HG03575 (cell line): ENCODE data around the gene PSMB7.

Source experiments
- ATAC-seq: cut with Tn5 transposase; IDR thresholded peaks from one replicate; pipeline ENCODE4 v1.9.1; 2021; ENCODE audit not compliant: unreplicated experiment, insufficient number of reproducible peaks, low FRiP score; ENCODE audit errors: extremely low read depth

The PSMB7 gene

DNA sequence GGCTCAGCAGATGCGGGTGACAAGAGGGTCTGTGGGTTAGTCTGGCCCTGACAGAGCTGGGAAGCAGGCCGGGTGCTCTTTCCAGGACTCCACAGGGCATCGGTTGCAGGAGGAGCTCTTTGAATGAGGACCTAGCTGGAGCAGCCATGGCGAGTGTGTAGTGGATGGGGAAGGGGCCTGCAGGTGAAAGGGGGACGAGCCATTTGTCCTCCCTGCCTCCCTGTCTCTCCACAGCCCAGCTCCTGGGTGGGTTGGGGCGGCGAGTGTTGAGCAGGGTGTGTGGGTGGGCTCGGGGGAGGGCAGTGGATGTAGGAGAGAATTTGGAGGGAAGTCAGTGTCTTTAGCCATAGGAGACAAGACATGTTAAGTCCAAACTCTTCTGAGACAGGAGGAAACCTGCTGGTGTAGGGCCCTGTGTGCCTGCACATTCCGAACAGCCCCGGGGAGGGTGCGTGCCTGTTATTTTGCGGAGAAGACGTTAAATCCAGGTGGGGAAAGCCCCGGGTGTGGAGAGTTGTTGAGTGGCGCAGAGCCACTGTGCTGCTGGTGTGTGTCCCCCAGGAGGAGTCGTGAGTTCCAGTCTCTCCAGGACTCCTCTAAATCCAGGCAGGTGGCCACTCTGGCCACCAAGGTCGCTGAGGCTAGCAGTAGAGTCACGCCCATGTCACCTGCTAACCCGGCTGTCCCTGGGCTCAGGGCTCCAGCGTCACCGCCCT, 73.6 kb downstream of the PSMB7 start:
- ATAC-seq, result no peak

GRCh38 chr9:124340219-124341069, 74.8 kb downstream of the PSMB7 start:
- no peak for ATAC-seq

GRCh38 chr9:124339603-124340146, 75.6 kb downstream of the PSMB7 start:
- ATAC-seq, result no peak

GRCh38 chr9:124337562-124337961, 77.7 kb downstream of the PSMB7 start:
- ATAC-seq, result no peak

GRCh38 chr9:124335320-124335707, 79.9 kb downstream of the PSMB7 start:
- ATAC-seq, result no peak

DNA sequence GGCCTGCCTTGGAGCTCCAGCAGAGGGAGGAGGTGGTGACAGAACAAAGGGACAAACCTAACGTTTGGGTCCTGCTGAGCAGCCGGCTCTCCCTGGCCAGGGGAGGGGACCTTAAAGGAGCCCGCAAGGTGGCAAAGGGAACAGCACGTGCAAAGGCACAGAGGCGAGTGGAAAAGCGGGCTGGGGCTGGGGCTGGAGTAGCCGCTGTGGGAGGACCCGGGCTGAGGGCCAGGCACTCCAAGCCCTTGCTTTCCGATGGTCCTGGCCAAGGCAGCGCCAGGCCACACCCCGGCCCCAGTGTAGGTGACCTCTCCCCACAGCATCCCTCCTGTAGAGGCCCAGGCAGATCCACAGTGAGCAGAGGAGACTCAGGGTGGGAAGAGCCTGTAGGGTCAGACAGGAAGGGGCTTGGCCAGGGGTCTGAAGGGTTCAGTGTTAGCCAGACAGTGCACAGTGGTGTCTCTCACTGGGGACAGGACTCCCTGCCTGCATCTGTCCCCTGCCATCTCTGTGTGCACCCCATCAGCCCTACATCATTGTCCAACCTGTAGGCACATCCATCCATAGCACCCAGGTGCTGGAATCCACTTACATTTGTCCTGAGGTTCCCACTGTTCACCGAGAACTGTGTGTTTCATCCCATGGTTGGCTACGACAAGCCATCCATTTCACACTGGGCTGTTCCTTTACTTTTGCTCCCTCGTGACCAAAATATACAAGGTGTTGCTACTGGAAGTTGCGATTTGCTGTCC, 80.5 kb downstream of the PSMB7 start:
- no peak for ATAC-seq

GRCh38 chr9:124333203-124333579, 82.1 kb downstream of the PSMB7 start:
- ATAC-seq, result no peak

GRCh38 chr9:124332361-124333202, 82.7 kb downstream of the PSMB7 start:
- no peak for ATAC-seq

- ATAC-seq, result no peak
Observed at GRCh38 chr9:124331580-124331979, 83.7 kb downstream of the PSMB7 start.

- no peak for ATAC-seq
Observed at GRCh38 chr9:124330011-124330697, 85.1 kb downstream of the PSMB7 start.

DNA sequence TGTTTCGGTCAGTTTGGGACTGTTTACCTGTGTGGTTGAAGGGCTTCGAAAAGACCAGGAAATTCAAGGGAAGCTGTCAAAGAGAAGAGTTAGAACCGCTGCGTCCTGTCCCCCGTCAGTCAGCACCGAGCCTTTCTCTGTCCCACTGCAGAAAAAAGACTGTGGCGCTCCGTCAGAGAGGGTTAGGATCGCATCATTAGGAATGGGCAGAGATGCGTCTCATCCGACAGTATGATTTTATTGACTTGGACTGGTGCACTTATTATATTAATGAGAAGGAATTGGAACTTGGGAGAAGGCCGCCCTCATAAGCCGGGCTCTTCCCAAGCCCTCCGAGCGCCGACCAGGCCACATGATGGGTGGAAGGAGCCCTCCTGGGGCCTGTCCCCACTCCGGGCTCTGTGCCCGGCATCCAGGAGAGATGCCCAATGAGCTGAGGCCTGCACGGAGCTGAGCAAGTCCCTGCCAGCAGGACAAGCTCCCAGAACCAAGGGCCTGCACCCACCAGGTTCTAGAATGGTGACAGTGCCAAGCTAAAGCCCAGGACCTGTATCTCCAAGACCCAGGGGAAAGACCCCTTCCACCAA, 85.9 kb downstream of the PSMB7 start:
- no peak for ATAC-seq

DNA sequence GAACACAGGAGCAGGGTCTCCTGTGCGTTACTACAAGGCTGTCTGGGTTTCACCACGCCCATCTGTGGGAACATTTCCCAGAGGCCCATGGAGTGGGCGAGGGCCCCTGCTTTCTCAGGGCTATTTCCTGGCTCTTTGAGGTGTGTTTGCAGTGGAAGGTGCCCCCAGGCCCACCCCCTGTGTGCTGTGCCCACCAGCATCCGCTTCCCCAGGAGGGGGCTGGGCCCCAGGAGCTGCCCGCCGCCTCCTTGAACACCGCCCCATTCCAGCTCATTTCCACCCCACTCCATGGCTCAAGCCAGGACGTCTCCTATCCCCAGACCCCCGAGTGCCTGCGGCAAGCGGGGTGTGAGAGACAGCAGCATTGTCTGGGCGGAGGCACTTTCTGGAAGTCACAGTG, 87.0 kb downstream of the PSMB7 start:
- ATAC-seq, result no peak

GRCh38 chr9:124327491-124327890, 87.8 kb downstream of the PSMB7 start:
- ATAC-seq, result no peak

DNA sequence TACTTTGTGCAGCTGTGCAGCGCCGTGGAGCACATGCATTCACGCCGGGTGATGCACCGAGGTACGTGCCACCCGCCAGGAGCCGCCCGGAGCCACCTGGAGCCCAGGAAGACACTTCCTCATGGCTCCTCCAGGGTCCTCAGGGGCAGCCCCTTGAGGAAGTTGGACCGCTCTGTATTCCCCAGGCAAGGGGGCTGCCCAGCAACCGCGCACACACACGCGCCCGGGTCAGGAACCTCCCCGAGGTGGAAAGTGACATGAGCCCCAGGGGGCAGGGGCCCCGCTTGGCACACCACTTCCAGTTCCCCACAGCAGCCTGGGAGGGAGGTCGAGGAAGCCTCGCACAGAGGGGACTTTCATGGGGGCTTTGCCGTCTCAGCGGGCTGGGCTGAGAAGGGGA, 88.9 kb downstream of the PSMB7 start:
- no peak for ATAC-seq

DNA sequence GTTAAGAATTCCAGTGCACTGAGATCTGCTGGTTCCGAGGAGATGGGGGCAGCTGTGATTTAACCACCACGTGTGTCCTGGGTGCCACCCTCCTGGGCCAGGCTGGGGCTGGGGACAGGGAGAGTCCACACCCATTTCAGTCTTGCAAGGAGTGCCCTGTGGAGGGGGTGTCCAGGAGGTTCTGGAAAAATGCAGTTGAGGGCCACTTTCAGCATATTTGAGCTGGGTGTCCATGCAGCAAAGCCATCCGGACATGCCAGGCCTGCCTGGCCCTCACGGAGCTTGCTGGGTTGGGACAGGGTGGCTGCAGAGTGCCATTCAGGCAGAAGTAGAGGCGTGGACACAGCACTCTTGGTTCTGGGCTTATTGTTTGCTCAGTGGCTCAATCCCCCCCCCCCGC, 89.4 kb downstream of the PSMB7 start:
- no peak for ATAC-seq

DNA sequence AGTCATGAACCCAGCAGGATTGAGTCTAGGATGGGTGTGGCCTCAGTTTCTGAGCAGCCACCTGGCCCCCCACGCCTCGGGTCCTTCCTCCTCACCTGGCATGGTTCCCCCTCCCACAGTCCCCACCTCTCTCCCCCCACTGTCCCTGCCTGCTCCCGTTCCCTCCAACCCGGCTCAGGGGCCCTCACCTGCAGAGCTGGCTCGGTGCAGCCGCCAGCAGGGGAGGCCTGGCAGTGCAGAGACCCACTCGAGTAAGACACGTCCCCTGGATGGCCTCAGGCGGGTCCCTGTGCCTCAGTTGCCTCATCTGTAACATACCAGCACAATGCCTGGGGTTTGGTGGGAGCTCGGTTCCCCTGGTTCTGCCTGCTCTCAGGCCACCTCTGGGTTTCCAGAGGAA, 91.3 kb downstream of the PSMB7 start:
- ATAC-seq, result no peak

DNA sequence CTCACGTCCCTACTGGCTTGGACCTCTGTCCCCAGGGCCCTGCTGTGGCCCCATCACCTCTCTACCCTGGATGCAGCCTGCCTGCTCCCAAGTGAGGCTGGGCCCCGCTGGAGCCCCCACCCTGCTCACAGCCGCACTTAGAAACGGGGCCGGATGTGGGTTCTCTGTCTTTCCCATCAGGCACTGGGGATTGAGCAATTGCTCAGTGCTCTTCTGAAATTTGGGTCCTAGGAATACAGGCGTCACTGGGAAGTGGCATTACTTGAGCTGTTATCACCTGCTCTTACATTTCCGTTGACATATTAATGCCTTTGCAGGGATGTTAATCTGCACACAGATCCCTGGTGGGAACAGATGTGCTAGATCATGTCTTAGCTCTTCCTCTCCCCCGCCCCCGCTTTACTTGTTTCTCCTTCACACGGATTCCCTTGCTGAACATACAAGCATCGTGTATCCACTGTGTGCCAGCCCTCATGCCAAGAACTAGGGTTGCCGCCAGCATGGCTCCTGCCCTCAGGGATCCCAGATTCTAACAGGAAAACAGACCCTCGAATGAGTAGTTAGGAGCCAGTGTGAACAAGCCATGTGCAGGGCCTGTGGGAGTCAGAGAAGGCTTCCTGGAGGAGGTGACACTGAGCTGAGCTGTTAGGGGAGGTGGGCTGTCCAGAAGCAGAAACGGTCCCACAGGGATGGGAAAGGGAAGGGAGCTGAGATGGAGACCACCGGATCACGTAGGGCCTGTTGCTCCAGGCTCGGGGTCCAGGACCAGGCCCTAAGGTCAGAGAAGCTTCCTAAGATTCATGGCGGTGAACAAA, 92.4 kb downstream of the PSMB7 start:
- ATAC-seq, result no peak
